Esophagus muscularis mucosa (tissue), 4 donors: Measurements from ENCODE around the gene ANKRD36C.
"Not testable (repeated sequence)": the region's sequence is repeated elsewhere in the genome, so short reads cannot be mapped to it uniquely, and the experiment has no call there.

Experiments used
- EP300 ChIP-seq: sonication (generic); formaldehyde crosslinking; IDR thresholded peaks from one replicate; pipeline ENCODE4 v1.6.1; 2017; ENCODE audit warnings: antibody characterized with exemption
- POLR2A ChIP-seq: fragments of 450-650 bp; IDR thresholded peaks from one replicate; pipeline ENCODE4 v1.6.1; 2017; ENCODE audit warnings: antibody characterized with exemption, moderate library complexity, mild to moderate bottlenecking, low read depth
- POLR2AphosphoS5 ChIP-seq, 2 donors: sonication (generic); formaldehyde crosslinking; IDR thresholded peaks; one replicate each; pipeline ENCODE4 v1.6.1; 2017; ENCODE audit warnings: antibody characterized with exemption in 2 of 2
- TF ChIP-seq, protein P1 (sequence below), 3 experiments: fragments of 200-600 bp in 2 of 3; fragments of 450-650 bp in 1 of 3; sonication (generic) in 2 of 3; IDR thresholded peaks; one replicate each; pipeline ENCODE4 v1.5.1; 2017 to 2019; ENCODE audit warnings: antibody characterized with exemption in 3 of 3, mild to moderate bottlenecking in 2 of 3, moderate library complexity in 1 of 3

- TF ChIP-seq, protein P1, sequence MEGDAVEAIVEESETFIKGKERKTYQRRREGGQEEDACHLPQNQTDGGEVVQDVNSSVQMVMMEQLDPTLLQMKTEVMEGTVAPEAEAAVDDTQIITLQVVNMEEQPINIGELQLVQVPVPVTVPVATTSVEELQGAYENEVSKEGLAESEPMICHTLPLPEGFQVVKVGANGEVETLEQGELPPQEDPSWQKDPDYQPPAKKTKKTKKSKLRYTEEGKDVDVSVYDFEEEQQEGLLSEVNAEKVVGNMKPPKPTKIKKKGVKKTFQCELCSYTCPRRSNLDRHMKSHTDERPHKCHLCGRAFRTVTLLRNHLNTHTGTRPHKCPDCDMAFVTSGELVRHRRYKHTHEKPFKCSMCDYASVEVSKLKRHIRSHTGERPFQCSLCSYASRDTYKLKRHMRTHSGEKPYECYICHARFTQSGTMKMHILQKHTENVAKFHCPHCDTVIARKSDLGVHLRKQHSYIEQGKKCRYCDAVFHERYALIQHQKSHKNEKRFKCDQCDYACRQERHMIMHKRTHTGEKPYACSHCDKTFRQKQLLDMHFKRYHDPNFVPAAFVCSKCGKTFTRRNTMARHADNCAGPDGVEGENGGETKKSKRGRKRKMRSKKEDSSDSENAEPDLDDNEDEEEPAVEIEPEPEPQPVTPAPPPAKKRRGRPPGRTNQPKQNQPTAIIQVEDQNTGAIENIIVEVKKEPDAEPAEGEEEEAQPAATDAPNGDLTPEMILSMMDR (IDR thresholded peaks at IDR 0.05) = not testable (repeated sequence)
- TF ChIP-seq EP300; POLR2AphosphoS5 (IDR thresholded peaks at IDR 0.05); POLR2A: not testable (repeated sequence)
Observed at GRCh38 chr2:96012792-96013264, 21.2 kb upstream of the ANKRD36C start.
